GM23338 (cell line): ENCODE measurements around the gene UBE2A. TPM values are rescaled to one million over a fixed set of nuclear protein-coding genes. Genes with fewer than 3 reads are reported as not detected.
A peak's percentile ranks its signal among the peaks of the same experiment; 100 is the strongest.

Experiments used
- ATAC-seq: fragments of 200-7000 bp; cut with Tn5 transposase; 3 replicates; pipeline ENCODE4 v1.9.1; 2020
- DNase-seq: peaks from one replicate; pipeline ENCODE4 v3.0.0-alpha.2; 2015; ENCODE audit warnings: low spot score
- H2AFZ ChIP-seq: fragments of 200-600 bp; sonication (generic); 2 replicates; pipeline ENCODE4 v1.8.0; 2016; ENCODE audit warnings: antibody characterized with exemption, mild to moderate bottlenecking, moderate library complexity
- H3F3A ChIP-seq: fragments of 200-600 bp; sonication (generic); replicated peaks from 2 replicates; pipeline ENCODE4 v1.8.0; 2017; ENCODE audit warnings: antibody characterized with exemption, mixed run types, low read depth
- H3K27ac ChIP-seq: fragments of 200-600 bp; sonication (generic); 2 replicates; pipeline ENCODE4 v1.6.1; 2016; ENCODE audit warnings: low read depth
- H3K27me3 ChIP-seq: fragments of 200-600 bp; sonication (generic); 2 replicates; pipeline ENCODE4 v1.8.0; 2016; ENCODE audit warnings: mild to moderate bottlenecking, mixed run types, moderate library complexity; ENCODE audit not compliant: insufficient read depth
- H3K36me3 ChIP-seq: fragments of 200-600 bp; sonication (generic); 2 replicates; pipeline ENCODE4 v1.8.0; 2016; ENCODE audit warnings: mild to moderate bottlenecking; ENCODE audit not compliant: insufficient read depth
- H3K4me1 ChIP-seq: fragments of 200-600 bp; sonication (generic); 2 replicates; pipeline ENCODE4 v1.8.0; 2016; ENCODE audit warnings: mild to moderate bottlenecking, moderate library complexity; ENCODE audit not compliant: insufficient read depth
- H3K4me2 ChIP-seq: fragments of 200-600 bp; sonication (generic); 2 replicates; pipeline ENCODE4 v1.7.1; 2017; ENCODE audit warnings: mixed run types
- H3K4me3 ChIP-seq: fragments of 200-600 bp; sonication (generic); 2 replicates; pipeline ENCODE4 v1.6.1; 2016; ENCODE audit warnings: mixed run types
- H3K79me2 ChIP-seq: fragments of 200-600 bp; sonication (generic); replicated peaks from 2 replicates; pipeline ENCODE4 v1.8.0; 2017; ENCODE audit warnings: mild to moderate bottlenecking; ENCODE audit not compliant: insufficient read depth
- H3K9me2 ChIP-seq: fragments of 200-600 bp; sonication (generic); 2 replicates; pipeline ENCODE4 v1.8.0; 2017; ENCODE audit not compliant: insufficient read depth
- H4K20me1 ChIP-seq: fragments of 200-600 bp; sonication (generic); replicated peaks from 2 replicates; pipeline ENCODE4 v1.8.0; 2017; ENCODE audit warnings: mild to moderate bottlenecking; ENCODE audit not compliant: insufficient read depth
- H3K27ac Mint-ChIP-seq: 2 replicates; pipeline ENCODE4 v1.8.0; 2020; ENCODE audit warnings: inconsistent platforms, mild to moderate bottlenecking, moderate library complexity, mixed read lengths
- H3K27me3 Mint-ChIP-seq: 3 replicates; pipeline ENCODE4 v1.8.0; 2022; ENCODE audit warnings: low read depth, mild to moderate bottlenecking, moderate library complexity, mixed read lengths, inconsistent platforms; ENCODE audit not compliant: insufficient read depth, poor library complexity
- H3K36me3 Mint-ChIP-seq: 3 replicates; pipeline ENCODE4 v1.8.0; 2021; ENCODE audit warnings: low read depth, mild to moderate bottlenecking, inconsistent platforms, moderate library complexity, mixed read lengths
- H3K4me1 Mint-ChIP-seq: 3 replicates; pipeline ENCODE4 v1.8.0; 2020; ENCODE audit warnings: mild to moderate bottlenecking, inconsistent platforms, mixed read lengths
- H3K4me3 Mint-ChIP-seq: 3 replicates; pipeline ENCODE4 v1.8.0; 2021; ENCODE audit warnings: moderate library complexity, mild to moderate bottlenecking, inconsistent platforms, mixed read lengths
- H3K9me3 Mint-ChIP-seq: 3 replicates; pipeline ENCODE4 v1.8.0; 2020; ENCODE audit warnings: moderate library complexity, mild to moderate bottlenecking, inconsistent platforms, mixed read lengths
- CREB1 ChIP-seq: fragments of 250-450 bp; sonication (Bioruptor Pico); IDR thresholded peaks from 2 replicates; pipeline ENCODE4 v1.5.0; 2020; ENCODE audit warnings: low read depth, mild to moderate bottlenecking, moderate library complexity
- EZH2 ChIP-seq: fragments of 200-600 bp; sonication (generic); IDR thresholded peaks from one replicate; pipeline ENCODE4 v1.8.0; 2017; ENCODE audit warnings: antibody characterized with exemption, mild to moderate bottlenecking, low read depth; ENCODE audit not compliant: unreplicated experiment
- EZH2phosphoT487 ChIP-seq: fragments of 200-600 bp; sonication (generic); IDR thresholded peaks from one replicate; pipeline ENCODE4 v1.8.1; 2018; ENCODE audit warnings: antibody characterized with exemption; ENCODE audit not compliant: unreplicated experiment
- JUNB ChIP-seq: IDR thresholded peaks from one replicate; pipeline ENCODE4 v1.6.1; 2016; ENCODE audit warnings: antibody characterized with exemption; ENCODE audit not compliant: unreplicated experiment
- NANOG ChIP-seq: IDR thresholded peaks from 2 replicates; pipeline ENCODE4 v1.6.1; 2016; ENCODE audit warnings: antibody characterized with exemption, borderline replicate concordance
- POLR2AphosphoS5 ChIP-seq: IDR thresholded peaks from 2 replicates; pipeline ENCODE4 v1.6.1; 2016; ENCODE audit warnings: antibody characterized with exemption, low read depth
- STAT1 ChIP-seq: IDR thresholded peaks from one replicate; pipeline ENCODE4 v1.6.1; 2016; ENCODE audit warnings: antibody characterized with exemption; ENCODE audit not compliant: unreplicated experiment
- ZNF114 ChIP-seq: fragments of 250-450 bp; sonication (Bioruptor Pico); IDR thresholded peaks from 2 replicates; pipeline ENCODE4 v1.5.0; 2020; ENCODE audit warnings: mild to moderate bottlenecking, moderate library complexity
- ZNF331 ChIP-seq: fragments of 250-450 bp; sonication (Bioruptor Pico); IDR thresholded peaks from 2 replicates; pipeline ENCODE4 v1.5.0; 2020; ENCODE audit warnings: low read depth, mild to moderate bottlenecking, moderate library complexity
- polyA plus RNA-seq: library from polyadenylated mRNA; unstranded; fragments of >200 nt; fragmentation: Nextera tagmentation; extraction: Ambion mirVana; gene quantifications from 2 replicates; pipeline ENCODE4 v1.2.1, GENCODE V29; 2016
- total RNA-seq: library from RNA; depleted of rRNA; stranded (reverse); fragments of >200 nt; shearing (Covaris generic); gene quantifications from 2 replicates; pipeline ENCODE4 v1.2.3, GENCODE V29; 2014
- TF ChIP-seq, protein P1 (sequence below): IDR thresholded peaks from one replicate; pipeline ENCODE4 v1.6.1; 2018; ENCODE audit warnings: antibody characterized with exemption; ENCODE audit not compliant: unreplicated experiment
- TF ChIP-seq, protein P2 (sequence below): IDR thresholded peaks from 2 replicates; pipeline ENCODE4 v1.6.1; 2016; ENCODE audit warnings: antibody characterized with exemption
- TF ChIP-seq, protein P3 (sequence below), 2 experiments: fragments of 200-600 bp in 1 of 2; sonication (generic) in 1 of 2; conservative IDR thresholded peaks; 2 replicates each; pipeline versions ENCODE4 v1.5.1 to v1.6.1; 2016 to 2017; ENCODE audit warnings: antibody characterized with exemption in 2 of 2, low read depth in 2 of 2, mild to moderate bottlenecking in 2 of 2, moderate library complexity in 1 of 2
- TF ChIP-seq, protein P4 (sequence below): fragments of 250-450 bp; sonication (Bioruptor Pico); IDR thresholded peaks from 2 replicates; pipeline ENCODE4 v1.5.0; 2020; ENCODE audit warnings: mild to moderate bottlenecking, moderate library complexity

The UBE2A gene
- total and polyA plus RNA-seq, 2 experiments from 2014 or later: 38.6 to 75.9 TPM

DNA sequence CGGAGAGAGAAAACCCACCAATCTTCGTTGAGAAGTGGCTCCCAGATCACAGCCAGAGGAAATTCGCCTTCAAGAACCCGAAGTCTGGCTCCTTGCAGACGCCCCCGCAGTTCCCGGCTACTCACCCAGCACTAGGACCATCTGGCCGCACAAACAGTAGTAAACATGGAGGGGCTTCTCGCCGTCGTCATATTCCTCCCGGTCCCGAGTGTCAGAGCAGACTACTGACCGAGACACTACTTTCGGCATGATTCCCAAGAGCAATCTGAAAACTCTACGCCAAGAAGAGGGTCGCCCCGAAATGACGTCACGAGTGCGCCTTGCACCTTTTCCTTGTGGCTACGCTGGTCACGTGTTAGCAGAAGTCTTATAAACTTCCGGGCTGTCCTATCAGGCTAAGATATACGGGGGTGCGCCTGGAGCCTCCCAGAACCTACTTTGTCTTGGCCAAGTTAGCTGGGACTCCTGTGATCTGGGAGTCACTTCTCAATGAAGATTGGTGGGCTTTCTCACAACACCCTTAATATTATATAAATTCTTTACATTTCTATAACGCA lies 9.2 kb upstream of the UBE2A start, which contains the start of gene STEEP1 (continued):
- TF ChIP-seq NANOG: no peak

DNA sequence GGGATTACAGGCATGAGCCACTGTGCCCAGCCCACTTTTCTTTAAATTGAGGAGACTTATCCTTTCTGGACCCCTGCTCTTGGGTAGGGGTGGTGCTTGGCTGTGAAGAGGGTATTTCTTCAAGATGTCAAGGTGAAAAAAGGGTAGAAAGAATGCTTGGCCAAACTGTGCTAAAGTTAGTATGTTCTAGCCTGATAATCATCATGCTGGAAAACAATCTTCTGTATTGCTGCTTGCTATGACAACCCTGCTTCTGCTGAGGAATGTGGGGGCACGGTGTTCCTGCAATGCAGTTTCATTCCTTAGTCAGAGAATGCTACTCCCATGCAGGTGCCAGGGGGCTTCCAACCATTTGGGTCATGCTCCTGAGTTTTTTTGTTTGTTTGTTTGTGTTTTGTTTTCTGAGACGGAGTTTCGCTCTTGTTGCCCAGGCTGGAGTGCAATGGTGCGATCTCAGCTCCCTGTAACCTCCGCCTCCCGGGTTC lies 4.0 kb upstream of the UBE2A start:
- Histone ChIP-seq H3K79me2 (0 out of 2 replicates have a peak, but pooled peaks cover 2% of the 10 kb centered on the region), H3K4me1 (no peaks in the 10 kb centered on the region), H2AFZ (no peak overlapping the region), H4K20me1 (no peaks in the 10 kb centered on the region), H3K4me3 (no peak overlapping the region), H3F3A (no peaks in the 10 kb centered on the region), H3K27me3 (no peaks in the 10 kb centered on the region), H3K4me2 (no peak overlapping the region), H3K27ac (no peak overlapping the region), H3K36me3 (no peaks in the 10 kb centered on the region), H3K9me2 (no peaks in the 10 kb centered on the region)
- Mint-ChIP-seq H3K9me3 (no peaks in the 10 kb centered on the region; the same call in 2 of the 3 replicates), H3K27me3 (peaks cover 2% of the 10 kb centered on the region), H3K36me3 (no peaks in the 10 kb centered on the region), H3K27ac (no peak overlapping the region), H3K4me1 (peaks cover 8% of the 10 kb centered on the region; the same call in 2 of the 3 replicates), H3K4me3 (no peak overlapping the region)
- TF ChIP-seq, protein P1, sequence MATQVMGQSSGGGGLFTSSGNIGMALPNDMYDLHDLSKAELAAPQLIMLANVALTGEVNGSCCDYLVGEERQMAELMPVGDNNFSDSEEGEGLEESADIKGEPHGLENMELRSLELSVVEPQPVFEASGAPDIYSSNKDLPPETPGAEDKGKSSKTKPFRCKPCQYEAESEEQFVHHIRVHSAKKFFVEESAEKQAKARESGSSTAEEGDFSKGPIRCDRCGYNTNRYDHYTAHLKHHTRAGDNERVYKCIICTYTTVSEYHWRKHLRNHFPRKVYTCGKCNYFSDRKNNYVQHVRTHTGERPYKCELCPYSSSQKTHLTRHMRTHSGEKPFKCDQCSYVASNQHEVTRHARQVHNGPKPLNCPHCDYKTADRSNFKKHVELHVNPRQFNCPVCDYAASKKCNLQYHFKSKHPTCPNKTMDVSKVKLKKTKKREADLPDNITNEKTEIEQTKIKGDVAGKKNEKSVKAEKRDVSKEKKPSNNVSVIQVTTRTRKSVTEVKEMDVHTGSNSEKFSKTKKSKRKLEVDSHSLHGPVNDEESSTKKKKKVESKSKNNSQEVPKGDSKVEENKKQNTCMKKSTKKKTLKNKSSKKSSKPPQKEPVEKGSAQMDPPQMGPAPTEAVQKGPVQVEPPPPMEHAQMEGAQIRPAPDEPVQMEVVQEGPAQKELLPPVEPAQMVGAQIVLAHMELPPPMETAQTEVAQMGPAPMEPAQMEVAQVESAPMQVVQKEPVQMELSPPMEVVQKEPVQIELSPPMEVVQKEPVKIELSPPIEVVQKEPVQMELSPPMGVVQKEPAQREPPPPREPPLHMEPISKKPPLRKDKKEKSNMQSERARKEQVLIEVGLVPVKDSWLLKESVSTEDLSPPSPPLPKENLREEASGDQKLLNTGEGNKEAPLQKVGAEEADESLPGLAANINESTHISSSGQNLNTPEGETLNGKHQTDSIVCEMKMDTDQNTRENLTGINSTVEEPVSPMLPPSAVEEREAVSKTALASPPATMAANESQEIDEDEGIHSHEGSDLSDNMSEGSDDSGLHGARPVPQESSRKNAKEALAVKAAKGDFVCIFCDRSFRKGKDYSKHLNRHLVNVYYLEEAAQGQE: no peak
- no peak for TF ChIP-seq JUNB
- TF ChIP-seq, protein P2, sequence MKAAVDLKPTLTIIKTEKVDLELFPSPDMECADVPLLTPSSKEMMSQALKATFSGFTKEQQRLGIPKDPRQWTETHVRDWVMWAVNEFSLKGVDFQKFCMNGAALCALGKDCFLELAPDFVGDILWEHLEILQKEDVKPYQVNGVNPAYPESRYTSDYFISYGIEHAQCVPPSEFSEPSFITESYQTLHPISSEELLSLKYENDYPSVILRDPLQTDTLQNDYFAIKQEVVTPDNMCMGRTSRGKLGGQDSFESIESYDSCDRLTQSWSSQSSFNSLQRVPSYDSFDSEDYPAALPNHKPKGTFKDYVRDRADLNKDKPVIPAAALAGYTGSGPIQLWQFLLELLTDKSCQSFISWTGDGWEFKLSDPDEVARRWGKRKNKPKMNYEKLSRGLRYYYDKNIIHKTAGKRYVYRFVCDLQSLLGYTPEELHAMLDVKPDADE: no peak
- TF ChIP-seq EZH2phosphoT487: no peak
- no peak for TF ChIP-seq CREB1
- TF ChIP-seq NANOG: no peak
- TF ChIP-seq, protein P3, sequence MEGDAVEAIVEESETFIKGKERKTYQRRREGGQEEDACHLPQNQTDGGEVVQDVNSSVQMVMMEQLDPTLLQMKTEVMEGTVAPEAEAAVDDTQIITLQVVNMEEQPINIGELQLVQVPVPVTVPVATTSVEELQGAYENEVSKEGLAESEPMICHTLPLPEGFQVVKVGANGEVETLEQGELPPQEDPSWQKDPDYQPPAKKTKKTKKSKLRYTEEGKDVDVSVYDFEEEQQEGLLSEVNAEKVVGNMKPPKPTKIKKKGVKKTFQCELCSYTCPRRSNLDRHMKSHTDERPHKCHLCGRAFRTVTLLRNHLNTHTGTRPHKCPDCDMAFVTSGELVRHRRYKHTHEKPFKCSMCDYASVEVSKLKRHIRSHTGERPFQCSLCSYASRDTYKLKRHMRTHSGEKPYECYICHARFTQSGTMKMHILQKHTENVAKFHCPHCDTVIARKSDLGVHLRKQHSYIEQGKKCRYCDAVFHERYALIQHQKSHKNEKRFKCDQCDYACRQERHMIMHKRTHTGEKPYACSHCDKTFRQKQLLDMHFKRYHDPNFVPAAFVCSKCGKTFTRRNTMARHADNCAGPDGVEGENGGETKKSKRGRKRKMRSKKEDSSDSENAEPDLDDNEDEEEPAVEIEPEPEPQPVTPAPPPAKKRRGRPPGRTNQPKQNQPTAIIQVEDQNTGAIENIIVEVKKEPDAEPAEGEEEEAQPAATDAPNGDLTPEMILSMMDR (conservative IDR thresholded peaks at IDR 0.05; ENCODE audit: low read depth in 2 of 2): no peak
- TF ChIP-seq STAT1: no peak
- TF ChIP-seq ZNF114 (CRISPR knock-in tag): no peak
- no peak for TF ChIP-seq EZH2
- no peak for TF ChIP-seq ZNF331 (CRISPR knock-in tag)
- no peak for TF ChIP-seq POLR2AphosphoS5
- TF ChIP-seq, protein P4, sequence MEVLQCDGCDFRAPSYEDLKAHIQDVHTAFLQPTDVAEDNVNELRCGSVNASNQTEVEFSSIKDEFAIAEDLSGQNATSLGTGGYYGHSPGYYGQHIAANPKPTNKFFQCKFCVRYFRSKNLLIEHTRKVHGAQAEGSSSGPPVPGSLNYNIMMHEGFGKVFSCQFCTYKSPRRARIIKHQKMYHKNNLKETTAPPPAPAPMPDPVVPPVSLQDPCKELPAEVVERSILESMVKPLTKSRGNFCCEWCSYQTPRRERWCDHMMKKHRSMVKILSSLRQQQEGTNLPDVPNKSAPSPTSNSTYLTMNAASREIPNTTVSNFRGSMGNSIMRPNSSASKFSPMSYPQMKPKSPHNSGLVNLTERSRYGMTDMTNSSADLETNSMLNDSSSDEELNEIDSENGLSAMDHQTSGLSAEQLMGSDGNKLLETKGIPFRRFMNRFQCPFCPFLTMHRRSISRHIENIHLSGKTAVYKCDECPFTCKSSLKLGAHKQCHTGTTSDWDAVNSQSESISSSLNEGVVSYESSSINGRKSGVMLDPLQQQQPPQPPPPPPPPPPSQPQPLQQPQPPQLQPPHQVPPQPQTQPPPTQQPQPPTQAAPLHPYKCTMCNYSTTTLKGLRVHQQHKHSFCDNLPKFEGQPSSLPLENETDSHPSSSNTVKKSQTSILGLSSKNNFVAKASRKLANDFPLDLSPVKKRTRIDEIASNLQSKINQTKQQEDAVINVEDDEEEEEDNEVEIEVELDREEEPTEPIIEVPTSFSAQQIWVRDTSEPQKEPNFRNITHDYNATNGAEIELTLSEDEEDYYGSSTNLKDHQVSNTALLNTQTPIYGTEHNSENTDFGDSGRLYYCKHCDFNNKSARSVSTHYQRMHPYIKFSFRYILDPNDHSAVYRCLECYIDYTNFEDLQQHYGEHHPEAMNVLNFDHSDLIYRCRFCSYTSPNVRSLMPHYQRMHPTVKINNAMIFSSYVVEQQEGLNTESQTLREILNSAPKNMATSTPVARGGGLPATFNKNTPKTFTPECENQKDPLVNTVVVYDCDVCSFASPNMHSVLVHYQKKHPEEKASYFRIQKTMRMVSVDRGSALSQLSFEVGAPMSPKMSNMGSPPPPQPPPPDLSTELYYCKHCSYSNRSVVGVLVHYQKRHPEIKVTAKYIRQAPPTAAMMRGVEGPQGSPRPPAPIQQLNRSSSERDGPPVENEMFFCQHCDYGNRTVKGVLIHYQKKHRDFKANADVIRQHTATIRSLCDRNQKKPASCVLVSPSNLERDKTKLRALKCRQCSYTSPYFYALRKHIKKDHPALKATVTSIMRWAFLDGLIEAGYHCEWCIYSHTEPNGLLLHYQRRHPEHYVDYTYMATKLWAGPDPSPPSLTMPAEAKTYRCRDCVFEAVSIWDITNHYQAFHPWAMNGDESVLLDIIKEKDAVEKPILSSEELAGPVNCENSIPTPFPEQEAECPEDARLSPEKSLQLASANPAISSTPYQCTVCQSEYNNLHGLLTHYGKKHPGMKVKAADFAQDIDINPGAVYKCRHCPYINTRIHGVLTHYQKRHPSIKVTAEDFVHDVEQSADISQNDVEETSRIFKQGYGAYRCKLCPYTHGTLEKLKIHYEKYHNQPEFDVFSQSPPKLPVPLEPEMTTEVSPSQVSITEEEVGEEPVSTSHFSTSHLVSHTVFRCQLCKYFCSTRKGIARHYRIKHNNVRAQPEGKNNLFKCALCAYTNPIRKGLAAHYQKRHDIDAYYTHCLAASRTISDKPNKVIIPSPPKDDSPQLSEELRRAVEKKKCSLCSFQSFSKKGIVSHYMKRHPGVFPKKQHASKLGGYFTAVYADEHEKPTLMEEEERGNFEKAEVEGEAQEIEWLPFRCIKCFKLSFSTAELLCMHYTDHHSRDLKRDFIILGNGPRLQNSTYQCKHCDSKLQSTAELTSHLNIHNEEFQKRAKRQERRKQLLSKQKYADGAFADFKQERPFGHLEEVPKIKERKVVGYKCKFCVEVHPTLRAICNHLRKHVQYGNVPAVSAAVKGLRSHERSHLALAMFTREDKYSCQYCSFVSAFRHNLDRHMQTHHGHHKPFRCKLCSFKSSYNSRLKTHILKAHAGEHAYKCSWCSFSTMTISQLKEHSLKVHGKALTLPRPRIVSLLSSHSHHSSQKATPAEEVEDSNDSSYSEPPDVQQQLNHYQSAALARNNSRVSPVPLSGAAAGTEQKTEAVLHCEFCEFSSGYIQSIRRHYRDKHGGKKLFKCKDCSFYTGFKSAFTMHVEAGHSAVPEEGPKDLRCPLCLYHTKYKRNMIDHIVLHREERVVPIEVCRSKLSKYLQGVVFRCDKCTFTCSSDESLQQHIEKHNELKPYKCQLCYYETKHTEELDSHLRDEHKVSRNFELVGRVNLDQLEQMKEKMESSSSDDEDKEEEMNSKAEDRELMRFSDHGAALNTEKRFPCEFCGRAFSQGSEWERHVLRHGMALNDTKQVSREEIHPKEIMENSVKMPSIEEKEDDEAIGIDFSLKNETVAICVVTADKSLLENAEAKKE (CRISPR knock-in tag): no peak
- DNase-seq (peak; percentile 5), ATAC-seq (no peak)
